Caco-2 (cell line): ENCODE measurements around the gene MTRR. TPM values are rescaled to one million over a fixed set of nuclear protein-coding genes. Genes with fewer than 3 reads are reported as not detected.

ENCODE experiments used
- BruUV-seq: library from RNA; stranded (reverse); fragments of 400-500 nt; replicated peaks from 2 replicates; lab custom pipeline; 2021; lab: Mats Ljungman, UMichigan
- CTCF ChIA-PET: fragments of 300-600 bp; sonication (Branson Sonifier 250); formaldehyde crosslinking; loops from one replicate; lab custom pipeline; 2022; ENCODE audit warnings: antibody characterized with exemption; lab: Charles Lee
- POLR2A ChIA-PET: fragments of 300-600 bp; sonication (Branson Sonifier 250); formaldehyde crosslinking; loops from one replicate; lab custom pipeline; 2022; ENCODE audit warnings: antibody characterized with exemption; lab: Charles Lee
- DNase-seq, 2 experiments: peaks; one replicate each; pipeline versions ENCODE4 v3.0.0 to v3.0.0-alpha.2; 2020 to 2022
- H3K27me3 ChIP-seq: replicated peaks from 2 replicates; pipeline ENCODE4 v1.6.0; 2011; ENCODE audit warnings: low read length; ENCODE audit not compliant: control insufficient read depth, insufficient read depth
- H3K36me3 ChIP-seq: 2 replicates; pipeline ENCODE4 v1.5.1; 2011; ENCODE audit warnings: low read length; ENCODE audit not compliant: control insufficient read depth, insufficient read depth
- H3K4me1 ChIP-seq: fragments of 250-450 bp; sonication (Bioruptor Pico); 2 replicates; pipeline ENCODE4 v1.5.1; 2020; ENCODE audit warnings: mild to moderate bottlenecking
- H3K4me3 ChIP-seq: 2 replicates; pipeline ENCODE4 v1.5.1; 2011; ENCODE audit warnings: low read depth, mild to moderate bottlenecking, control low read depth, low read length
- H3K9me3 ChIP-seq: fragments of 250-450 bp; sonication (Bioruptor Pico); 2 replicates; pipeline ENCODE4 v1.5.1; 2020; ENCODE audit warnings: mild to moderate bottlenecking, moderate library complexity
- H3K27ac Mint-ChIP-seq: one replicate; pipeline ENCODE4 v1.8.0; 2022; ENCODE audit warnings: mixed read lengths; ENCODE audit not compliant: unreplicated experiment
- H3K27me3 Mint-ChIP-seq: one replicate; pipeline ENCODE4 v1.8.0; 2022; ENCODE audit warnings: mixed read lengths; ENCODE audit not compliant: insufficient read depth, unreplicated experiment
- H3K36me3 Mint-ChIP-seq: one replicate; pipeline ENCODE4 v1.8.0; 2022; ENCODE audit warnings: mild to moderate bottlenecking, mixed read lengths; ENCODE audit not compliant: insufficient read depth, unreplicated experiment
- H3K4me1 Mint-ChIP-seq: one replicate; pipeline ENCODE4 v1.8.0; 2022; ENCODE audit warnings: low read depth, mixed read lengths; ENCODE audit not compliant: unreplicated experiment
- H3K4me3 Mint-ChIP-seq: one replicate; pipeline ENCODE4 v1.8.0; 2022; ENCODE audit warnings: mild to moderate bottlenecking, moderate library complexity, mixed read lengths; ENCODE audit not compliant: unreplicated experiment
- H3K9me3 Mint-ChIP-seq: one replicate; pipeline ENCODE4 v1.8.0; 2022; ENCODE audit warnings: mixed read lengths; ENCODE audit not compliant: unreplicated experiment
- intact Hi-C: fragments of 100-400 bp; cut with micrococcal nuclease; formaldehyde crosslinking; loops from one replicate; pipeline ENCODE4 v1.10.0; 2022; ENCODE audit not compliant: unreplicated experiment
- total RNA-seq: library from RNA; stranded (reverse); gene quantifications from 2 replicates; pipeline ENCODE4 v1.2.3, GENCODE V29; 2022
- TF ChIP-seq, protein P1 (sequence below), 2 experiments: fragments of 200-600 bp in 1 of 2; IDR thresholded peaks; 1 replicate in 1 of 2; 2 replicates in 1 of 2; pipeline versions ENCODE4 v1.5.1 to v1.8.0; 2011 to 2022; ENCODE audit warnings: antibody characterized with exemption in 1 of 2, control low read depth in 1 of 2, inconsistent platforms in 1 of 2, low read depth in 1 of 2, low read length in 1 of 2, mild to moderate bottlenecking in 1 of 2, moderate library complexity in 1 of 2; ENCODE audit not compliant: insufficient read depth in 1 of 2, severe bottlenecking in 1 of 2, unreplicated experiment in 1 of 2

The MTRR gene
- total RNA-seq, 1 experiment from 2014 or later: 57.6 TPM

- ChIA-PET POLR2A (no interaction called here), CTCF (no interaction called here)
- no peak overlapping the region for H3K4me3 Mint-ChIP-seq
- no TSS peak for BruUV-seq
- no peak overlapping the region for H3K27ac Mint-ChIP-seq
- Histone ChIP-seq H3K27me3 (peaks cover 3% of the 10 kb centered on the region), H3K4me1 (no peaks in the 10 kb centered on the region), H3K4me3 (no peak overlapping the region), H3K36me3 (no peaks in the 10 kb centered on the region), H3K9me3 (no peaks in the 10 kb centered on the region)
- TF ChIP-seq, protein P1, sequence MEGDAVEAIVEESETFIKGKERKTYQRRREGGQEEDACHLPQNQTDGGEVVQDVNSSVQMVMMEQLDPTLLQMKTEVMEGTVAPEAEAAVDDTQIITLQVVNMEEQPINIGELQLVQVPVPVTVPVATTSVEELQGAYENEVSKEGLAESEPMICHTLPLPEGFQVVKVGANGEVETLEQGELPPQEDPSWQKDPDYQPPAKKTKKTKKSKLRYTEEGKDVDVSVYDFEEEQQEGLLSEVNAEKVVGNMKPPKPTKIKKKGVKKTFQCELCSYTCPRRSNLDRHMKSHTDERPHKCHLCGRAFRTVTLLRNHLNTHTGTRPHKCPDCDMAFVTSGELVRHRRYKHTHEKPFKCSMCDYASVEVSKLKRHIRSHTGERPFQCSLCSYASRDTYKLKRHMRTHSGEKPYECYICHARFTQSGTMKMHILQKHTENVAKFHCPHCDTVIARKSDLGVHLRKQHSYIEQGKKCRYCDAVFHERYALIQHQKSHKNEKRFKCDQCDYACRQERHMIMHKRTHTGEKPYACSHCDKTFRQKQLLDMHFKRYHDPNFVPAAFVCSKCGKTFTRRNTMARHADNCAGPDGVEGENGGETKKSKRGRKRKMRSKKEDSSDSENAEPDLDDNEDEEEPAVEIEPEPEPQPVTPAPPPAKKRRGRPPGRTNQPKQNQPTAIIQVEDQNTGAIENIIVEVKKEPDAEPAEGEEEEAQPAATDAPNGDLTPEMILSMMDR (IDR thresholded peaks at IDR 0.05; ENCODE audit: insufficient read depth in 1 of 2, low read depth in 1 of 2, low read length in 1 of 2, severe bottlenecking in 1 of 2, unreplicated experiment in 1 of 2): no peak
- no peaks in the 10 kb centered on the region for H3K36me3 Mint-ChIP-seq
- no peaks in the 10 kb centered on the region for H3K4me1 Mint-ChIP-seq
- no peak for DNase-seq
- peaks cover 35% of the 10 kb centered on the region for H3K27me3 Mint-ChIP-seq
- H3K9me3 Mint-ChIP-seq: no peaks in the 10 kb centered on the region
- intact Hi-C loops: no loop called here
Measured at GRCh38 chr5:7842531-7842930, 26.4 kb upstream of the MTRR start.

DNA sequence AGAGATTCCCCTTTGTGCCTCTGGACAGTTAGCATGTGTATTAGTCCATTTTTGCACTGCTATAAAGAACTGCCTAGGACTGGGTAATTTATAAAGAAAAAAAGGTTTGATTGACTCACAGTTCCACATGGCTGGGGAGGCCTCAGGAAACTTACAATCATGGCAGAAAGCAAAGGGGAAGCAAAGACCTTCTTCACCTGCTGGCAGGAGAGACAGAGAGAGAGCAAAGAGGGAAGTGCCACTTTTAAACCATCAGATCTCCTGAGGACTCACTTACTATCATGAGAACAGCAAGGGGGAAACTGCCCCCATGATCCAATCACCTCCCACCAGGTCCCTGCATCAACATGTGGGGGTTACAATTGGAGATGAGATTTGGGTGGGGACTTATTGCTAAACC lies 24.0 kb upstream of the MTRR start:
- Mint-ChIP-seq H3K4me1 (no peaks in the 10 kb centered on the region), H3K9me3 (no peaks in the 10 kb centered on the region), H3K27ac (no peak overlapping the region), H3K27me3 (peaks cover 36% of the 10 kb centered on the region), H3K36me3 (no peaks in the 10 kb centered on the region), H3K4me3 (no peak overlapping the region)
- no peaks in the 10 kb centered on the region for H3K9me3 ChIP-seq
- H3K36me3 ChIP-seq: no peaks in the 10 kb centered on the region
- no TSS peak for BruUV-seq
- intact Hi-C loops: no loop called here
- H3K4me3 ChIP-seq: no peak overlapping the region
- ChIA-PET CTCF (no interaction called here), POLR2A (no interaction called here)
- H3K27me3 ChIP-seq: peaks cover 3% of the 10 kb centered on the region
- H3K4me1 ChIP-seq: no peaks in the 10 kb centered on the region; the same call in 1 of the 2 replicates
- DNase-seq: no peak
- TF ChIP-seq, protein P1 (IDR thresholded peaks at IDR 0.05; ENCODE audit: insufficient read depth in 1 of 2, low read depth in 1 of 2, low read length in 1 of 2, severe bottlenecking in 1 of 2, unreplicated experiment in 1 of 2): no peak

GRCh38 chr5:7845557-7845956 lies 23.4 kb upstream of the MTRR start:
- H3K9me3 ChIP-seq: no peaks in the 10 kb centered on the region
- intact Hi-C loops: no loop called here
- no peaks in the 10 kb centered on the region for H3K36me3 ChIP-seq
- no peaks in the 10 kb centered on the region for H3K4me1 Mint-ChIP-seq
- H3K27me3 Mint-ChIP-seq: peaks cover 31% of the 10 kb centered on the region
- H3K9me3 Mint-ChIP-seq: no peaks in the 10 kb centered on the region
- H3K36me3 Mint-ChIP-seq: no peaks in the 10 kb centered on the region
- no TSS peak for BruUV-seq
- H3K27ac Mint-ChIP-seq: no peak overlapping the region
- no peak for DNase-seq
- no peak overlapping the region for H3K4me3 Mint-ChIP-seq
- no peaks in the 10 kb centered on the region; the same call in 1 of the 2 replicates for H3K4me1 ChIP-seq
- TF ChIP-seq, protein P1 (IDR thresholded peaks at IDR 0.05; ENCODE audit: insufficient read depth in 1 of 2, low read depth in 1 of 2, low read length in 1 of 2, severe bottlenecking in 1 of 2, unreplicated experiment in 1 of 2): no peak
- ChIA-PET CTCF (no interaction called here), POLR2A (no interaction called here)
- peaks cover 1% of the 10 kb centered on the region; the same call in 1 of the 2 replicates for H3K27me3 ChIP-seq
- H3K4me3 ChIP-seq: no peak overlapping the region
